KBM-7 (cell line): Measurements from ENCODE around the gene CYFIP1.
A peak's percentile ranks its signal among the peaks of the same experiment; 100 is the strongest.
"Not testable (repeated sequence)": the region's sequence is repeated elsewhere in the genome, so short reads cannot be mapped to it uniquely, and the experiment has no call there.

Source experiments
- DNase-seq: peaks from one replicate; pipeline ENCODE4 v3.0.0-alpha.2; 2015
- in situ Hi-C: fragments of 300-500 bp; cut with MboI; formaldehyde crosslinking; loops from 2 replicates; pipeline ENCODE4 v1.14.3; 2020; ENCODE audit warnings: low sequenced_read_pairs, low pct_unique_long_range_greater_than_20kb, mixed read lengths

CYFIP1 gene

GRCh38 chr15:22980189-22981050 lies at the start of gene CYFIP1:
TSS of gene CYFIP1 (minus strand) at chr15:22980368. CDS start at chr15:22947285, 33,083 bp downstream.
- in situ Hi-C loops = no loop called here
- peak; percentile 72 for DNase-seq

- in situ Hi-C loops = no loop called here
- no peak for DNase-seq
These were observed 46.0 kb upstream of the CYFIP1 start for GRCh38 chr15:23026218-23026617.

- in situ Hi-C loops = loop anchor here (25.0 kb wide), 1 partner anchor 110 kb away; no protein-coding TSS in a partner anchor
- DNase-seq = no peak
These were observed 42.0 kb upstream of the CYFIP1 start for GRCh38 chr15:23022156-23022555.

GRCh38 chr15:23014394-23015000 lies 34.3 kb upstream of the CYFIP1 start:
- in situ Hi-C loops = loop anchor here (25.0 kb wide), 1 partner anchor 102 kb away; no protein-coding TSS in a partner anchor
- DNase-seq = no peak

- DNase-seq = no peak
- in situ Hi-C loops = loop anchor here (25.0 kb wide), 1 partner anchor 101 kb away; no protein-coding TSS in a partner anchor
These were observed 33.5 kb upstream of the CYFIP1 start for GRCh38 chr15:23013681-23014080.

- DNase-seq = not testable (repeated sequence)
- in situ Hi-C loops = loop anchor here (25.0 kb wide), 1 partner anchor 100 kb away; no protein-coding TSS in a partner anchor
These were observed 32.4 kb upstream of the CYFIP1 start for GRCh38 chr15:23012616-23013015.

GRCh38 chr15:23003736-23004135 lies 23.6 kb upstream of the CYFIP1 start:
- in situ Hi-C loops = loop anchor here (10.0 to 25.0 kb wide), 2 partner anchors 71 to 91 kb away; no protein-coding TSS in a partner anchor
- DNase-seq = no peak

GRCh38 chr15:23002920-23003319 lies 22.8 kb upstream of the CYFIP1 start:
- in situ Hi-C loops = loop anchor here (10.0 to 25.0 kb wide), 2 partner anchors 72 to 91 kb away; no protein-coding TSS in a partner anchor
- DNase-seq = no peak

GRCh38 chr15:22995795-22996194 lies 15.6 kb upstream of the CYFIP1 start:
- no peak for DNase-seq
- in situ Hi-C loops = no loop called here

- no peak for DNase-seq
- in situ Hi-C loops = no loop called here
These were observed 11.8 kb upstream of the CYFIP1 start for GRCh38 chr15:22992024-22992326.

- in situ Hi-C loops = no loop called here
- DNase-seq = no peak
These were observed 9.7 kb upstream of the CYFIP1 start for GRCh38 chr15:22989576-22990477.

GRCh38 chr15:22988811-22989210 lies 8.6 kb upstream of the CYFIP1 start:
- in situ Hi-C loops = no loop called here
- no peak for DNase-seq

- in situ Hi-C loops, DNase-seq: not testable (repeated sequence)
These were observed 1.8 kb upstream of the CYFIP1 start for GRCh38 chr15:22981931-22982330.

- in situ Hi-C loops = no loop called here
- DNase-seq = no peak
These were observed 1.1 kb upstream of the CYFIP1 start for GRCh38 chr15:22981051-22981840.

GRCh38 chr15:22979238-22980188 lies 655 bp downstream of the CYFIP1 start:
- DNase-seq = peak; percentile 68
- in situ Hi-C loops = no loop called here

GRCh38 chr15:22978691-22979237 lies 1.4 kb downstream of the CYFIP1 start:
- in situ Hi-C loops = no loop called here
- DNase-seq = no peak

GRCh38 chr15:22974745-22975144 lies 5.4 kb downstream of the CYFIP1 start:
- in situ Hi-C loops = no loop called here
- peak; percentile 76 for DNase-seq
